Measurements from ENCODE around the gene LENG8. TPM values are rescaled to one million over a fixed set of nuclear protein-coding genes. Genes with fewer than 3 reads are reported as not detected.
"Not testable (repeated sequence)": the region's sequence is repeated elsewhere in the genome, so short reads cannot be mapped to it uniquely, and the experiment has no call there.

The LENG8 gene
- total and polyA plus RNA-seq, 4 donors, result 39.4 to 336 (median 220) TPM

DNA sequence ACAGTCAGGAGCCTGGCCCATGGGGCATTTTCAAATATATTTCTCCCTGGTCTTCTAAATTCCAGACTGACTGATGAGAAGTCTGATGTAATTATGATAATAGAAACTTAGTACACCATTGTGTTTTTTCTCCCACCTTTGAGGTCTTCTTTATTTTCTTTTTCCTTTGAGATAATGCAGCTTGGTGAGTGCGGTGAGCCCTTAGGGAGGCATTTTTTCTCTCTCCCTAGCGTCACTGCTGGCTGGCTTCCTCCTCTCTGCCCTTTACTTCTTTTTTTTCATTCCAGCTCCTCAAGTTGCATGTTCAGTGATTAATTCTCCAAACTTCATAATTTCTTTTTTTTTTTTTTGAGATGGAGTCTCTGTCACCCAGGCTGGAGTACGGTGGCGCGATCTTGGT, 36.9 kb downstream of the LENG8 start:
- H3K36me3 ChIP-seq (ENCODE audit: control insufficient read depth in 1 of 2, insufficient read depth in 2 of 2, low read length in 1 of 2), result no peaks in the 10 kb centered on the region
- ATAC-seq (ENCODE audit: low FRiP score) (no peak), DNase-seq (no peak)
- H3K27me3 ChIP-seq (ENCODE audit: control insufficient read depth in 1 of 2, insufficient read depth in 2 of 2, low read length in 1 of 2), result peaks cover 0 to 3% of the 10 kb centered on the region in 2 donors
- no peak overlapping the region for H3K27ac ChIP-seq (ENCODE audit: low read depth in 1 of 2, low read length in 2 of 2)
- no peaks in the 10 kb centered on the region for H3K9me3 ChIP-seq (ENCODE audit: control insufficient read depth, low read length)
- intact Hi-C loops (cut with DNase I), result no loop called here
- H3K4me1 ChIP-seq (ENCODE audit: control insufficient read depth in 1 of 2, insufficient read depth in 2 of 2, low read length in 2 of 2), result no peaks in the 10 kb centered on the region
- no peak overlapping the region for H3K4me3 ChIP-seq (ENCODE audit: low read length in 2 of 2)
- WGBS, 2 donors, result 6 to 57% methylated on average over 2 to 5 of the region's 5 CpGs

DNA sequence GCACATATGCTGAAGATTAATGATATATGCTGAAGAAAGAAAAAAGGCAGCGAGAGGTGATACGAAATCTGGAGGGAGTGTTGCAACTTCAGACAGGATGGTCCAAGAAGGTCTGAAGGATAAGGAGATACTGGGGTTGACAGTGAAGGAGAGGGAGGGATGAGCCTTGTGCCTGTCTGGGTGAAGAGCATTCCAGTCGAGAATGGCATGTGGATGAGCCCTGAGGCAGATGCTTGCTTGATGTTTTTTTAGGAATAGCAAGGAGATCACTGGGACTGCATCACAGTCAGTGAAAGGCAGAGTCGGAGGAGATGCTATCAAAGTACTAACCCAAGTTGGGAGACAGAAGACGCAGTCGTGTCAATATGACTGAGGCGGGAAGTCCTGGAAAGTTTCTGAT, 40.3 kb downstream of the LENG8 start:
- H3K36me3 ChIP-seq (ENCODE audit: control insufficient read depth in 1 of 2, insufficient read depth in 2 of 2, low read length in 1 of 2), result no peaks in the 10 kb centered on the region
- ATAC-seq (ENCODE audit: low FRiP score) (no peak), DNase-seq (no peak)
- H3K27ac ChIP-seq (ENCODE audit: low read depth in 1 of 2, low read length in 2 of 2), result no peak overlapping the region
- H3K4me1 ChIP-seq (ENCODE audit: control insufficient read depth in 1 of 2, insufficient read depth in 2 of 2, low read length in 2 of 2), result no peaks in the 10 kb centered on the region
- peaks cover 0 to 1% of the 10 kb centered on the region in 2 donors for H3K27me3 ChIP-seq (ENCODE audit: control insufficient read depth in 1 of 2, insufficient read depth in 2 of 2, low read length in 1 of 2)
- no peak overlapping the region for H3K4me3 ChIP-seq (ENCODE audit: low read length in 2 of 2)
- intact Hi-C loops (cut with DNase I), result no loop called here
- 64 to 66% methylated on average over 7 of the region's 7 CpGs for WGBS, 2 donors
- H3K9me3 ChIP-seq (ENCODE audit: control insufficient read depth, low read length), result no peaks in the 10 kb centered on the region

DNA sequence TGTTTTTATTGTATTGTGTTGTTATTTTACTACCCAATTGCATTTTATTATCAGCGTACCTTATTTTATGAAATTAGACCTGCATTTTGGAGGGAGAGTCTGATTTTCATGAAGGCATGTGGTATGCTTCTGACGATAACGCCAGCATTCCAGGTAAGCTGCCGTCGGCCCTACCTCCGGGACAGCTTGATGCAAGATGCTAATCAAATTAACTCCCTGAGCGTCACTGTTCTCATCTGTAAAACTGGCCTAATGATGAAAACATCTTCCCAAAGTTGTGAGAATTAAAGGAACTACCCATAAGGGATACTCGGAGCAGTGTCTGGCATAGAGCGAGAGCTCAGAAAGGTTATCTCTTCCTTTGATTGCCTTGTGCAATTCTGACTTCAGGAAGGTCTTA, 40.8 kb downstream of the LENG8 start:
- no peaks in the 10 kb centered on the region for H3K9me3 ChIP-seq (ENCODE audit: control insufficient read depth, low read length)
- H3K27ac ChIP-seq (ENCODE audit: low read depth in 1 of 2, low read length in 2 of 2), result no peak overlapping the region
- DNase-seq (no peak), ATAC-seq (ENCODE audit: low FRiP score) (no peak)
- no peak overlapping the region for H3K4me3 ChIP-seq (ENCODE audit: low read length in 2 of 2)
- no peaks in the 10 kb centered on the region for H3K4me1 ChIP-seq (ENCODE audit: control insufficient read depth in 1 of 2, insufficient read depth in 2 of 2, low read length in 2 of 2)
- 67 to 71% methylated on average over 9 of the region's 9 CpGs for WGBS, 2 donors
- no peaks in the 10 kb centered on the region for H3K36me3 ChIP-seq (ENCODE audit: control insufficient read depth in 1 of 2, insufficient read depth in 2 of 2, low read length in 1 of 2)
- intact Hi-C loops (cut with DNase I), result no loop called here
- H3K27me3 ChIP-seq (ENCODE audit: control insufficient read depth in 1 of 2, insufficient read depth in 2 of 2, low read length in 1 of 2), result no peaks in the 10 kb centered on the region

DNA sequence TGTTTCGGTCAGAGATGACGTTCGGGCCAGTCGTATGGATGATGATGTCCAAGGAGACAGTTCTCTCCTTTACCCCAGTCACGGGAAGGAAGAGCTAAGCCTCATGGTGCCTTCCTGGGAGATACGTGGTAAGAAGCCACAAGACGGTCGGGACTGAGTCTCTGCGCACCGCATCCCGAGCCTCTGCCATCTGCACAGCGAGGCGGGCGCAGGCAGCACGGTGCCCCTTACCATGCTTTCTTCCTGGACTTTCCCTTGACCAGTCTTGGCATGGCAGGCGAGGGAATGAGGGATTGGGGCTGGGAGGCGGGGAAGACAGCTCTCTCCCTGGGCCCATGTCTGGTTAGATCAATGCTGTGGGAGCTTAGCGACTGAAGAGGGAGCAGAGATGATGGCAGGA, 43.6 kb downstream of the LENG8 start:
- DNase-seq (no peak), ATAC-seq (ENCODE audit: low FRiP score) (no peak)
- 84 to 86% methylated on average over 16 to 18 of the region's 18 CpGs for WGBS, 2 donors
- H3K4me1 ChIP-seq (ENCODE audit: control insufficient read depth in 1 of 2, insufficient read depth in 2 of 2, low read length in 2 of 2), result no peaks in the 10 kb centered on the region
- H3K4me3 ChIP-seq (ENCODE audit: low read length in 2 of 2), result no peak overlapping the region
- no peaks in the 10 kb centered on the region for H3K9me3 ChIP-seq (ENCODE audit: control insufficient read depth, low read length)
- H3K27me3 ChIP-seq (ENCODE audit: control insufficient read depth in 1 of 2, insufficient read depth in 2 of 2, low read length in 1 of 2), result no peaks in the 10 kb centered on the region
- no peaks in the 10 kb centered on the region for H3K36me3 ChIP-seq (ENCODE audit: control insufficient read depth in 1 of 2, insufficient read depth in 2 of 2, low read length in 1 of 2)
- no peak overlapping the region for H3K27ac ChIP-seq (ENCODE audit: low read depth in 1 of 2, low read length in 2 of 2)
- intact Hi-C loops (cut with DNase I), result no loop called here

DNA sequence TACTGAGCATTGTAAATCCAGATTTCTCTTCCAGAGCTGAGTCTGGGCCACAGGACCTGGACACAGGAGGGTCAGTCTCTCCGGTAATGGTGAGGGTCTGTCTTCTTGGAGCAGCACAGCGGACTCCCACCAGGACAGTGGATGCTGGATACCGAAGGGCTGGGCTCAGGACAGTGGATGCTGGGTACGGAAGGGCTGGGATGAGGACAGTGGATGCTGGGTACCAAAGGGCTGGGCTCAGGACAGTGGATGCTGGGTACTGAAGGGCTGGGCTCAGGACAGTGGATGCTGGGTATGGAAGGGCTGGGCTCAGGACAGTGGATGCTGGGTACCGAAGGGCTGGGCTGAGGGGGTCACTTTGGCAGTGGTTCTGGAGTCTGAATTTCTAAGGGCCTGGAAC, 44.1 kb downstream of the LENG8 start:
- H3K9me3 ChIP-seq (ENCODE audit: control insufficient read depth, low read length); ATAC-seq (ENCODE audit: low FRiP score); H3K27ac ChIP-seq (ENCODE audit: low read depth in 1 of 2, low read length in 2 of 2); H3K4me3 ChIP-seq (ENCODE audit: low read length in 2 of 2); H3K27me3 ChIP-seq (ENCODE audit: control insufficient read depth in 1 of 2, insufficient read depth in 2 of 2, low read length in 1 of 2); DNase-seq; intact Hi-C loops (cut with DNase I); H3K4me1 ChIP-seq (ENCODE audit: control insufficient read depth in 1 of 2, insufficient read depth in 2 of 2, low read length in 2 of 2); H3K36me3 ChIP-seq (ENCODE audit: control insufficient read depth in 1 of 2, insufficient read depth in 2 of 2, low read length in 1 of 2): not testable (repeated sequence)
- 77 to 81% methylated on average over 5 of the region's 5 CpGs for WGBS, 2 donors

DNA sequence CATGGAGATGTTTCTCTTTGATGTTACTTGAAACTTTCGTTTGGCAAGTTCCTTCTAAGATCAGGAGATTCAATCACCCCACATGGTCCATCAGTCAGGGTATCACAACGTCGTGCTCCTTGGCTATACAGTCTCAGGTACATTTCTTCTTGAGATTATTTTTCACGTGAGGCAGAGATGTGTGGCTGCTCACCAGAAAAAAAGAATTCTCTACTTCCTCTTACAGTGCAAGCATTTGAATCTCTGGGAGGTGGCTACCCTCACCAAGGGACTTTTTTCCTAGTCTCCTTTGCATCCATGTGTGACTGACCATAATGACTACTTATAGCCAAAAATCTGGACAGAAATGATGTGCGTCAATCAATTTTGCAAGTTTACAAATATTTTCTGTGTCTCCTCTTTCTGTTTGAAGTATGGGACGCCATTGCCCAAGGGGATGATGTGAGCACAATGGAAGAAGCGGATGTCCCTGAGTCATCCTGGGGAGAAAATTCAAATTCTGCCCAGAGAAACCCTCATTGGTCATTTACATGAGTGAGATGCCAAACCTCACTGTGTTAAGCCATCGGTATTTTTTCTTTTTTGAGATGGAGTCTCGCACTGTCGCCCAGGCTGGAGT, 45.1 kb downstream of the LENG8 start:
- no peak for ATAC-seq (ENCODE audit: low FRiP score)
- intact Hi-C loops (cut with DNase I), result no loop called here
- 74 to 75% methylated on average over 10 of the region's 10 CpGs for WGBS, 2 donors

DNA sequence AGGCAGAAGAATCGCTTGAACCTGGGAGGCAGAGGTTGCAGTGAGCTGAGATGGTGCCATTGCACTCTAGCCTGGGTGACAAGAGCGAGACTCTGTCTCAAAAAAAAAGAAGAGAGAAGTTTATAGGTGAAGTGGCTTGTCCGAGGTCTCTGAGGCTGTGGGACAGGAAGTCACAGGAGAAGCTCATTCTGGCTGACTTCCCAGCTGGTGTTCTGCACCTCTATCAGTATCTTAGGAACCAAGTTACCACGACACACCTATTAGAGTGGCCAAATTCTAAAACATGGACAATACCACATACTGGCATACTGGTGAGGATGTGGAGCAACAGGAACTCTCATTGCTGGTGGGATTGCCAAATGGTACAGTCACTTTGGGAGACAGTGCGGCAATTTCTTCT, 46.3 kb downstream of the LENG8 start:
- H3K36me3 ChIP-seq (ENCODE audit: control insufficient read depth in 1 of 2, insufficient read depth in 2 of 2, low read length in 1 of 2); ATAC-seq (ENCODE audit: low FRiP score); H3K4me1 ChIP-seq (ENCODE audit: control insufficient read depth in 1 of 2, insufficient read depth in 2 of 2, low read length in 2 of 2); H3K27me3 ChIP-seq (ENCODE audit: control insufficient read depth in 1 of 2, insufficient read depth in 2 of 2, low read length in 1 of 2); DNase-seq; H3K9me3 ChIP-seq (ENCODE audit: control insufficient read depth, low read length); H3K4me3 ChIP-seq (ENCODE audit: low read length in 2 of 2); H3K27ac ChIP-seq (ENCODE audit: low read depth in 1 of 2, low read length in 2 of 2); intact Hi-C loops (cut with DNase I): not testable (repeated sequence)
- 75 to 83% methylated on average over 5 of the region's 5 CpGs for WGBS, 2 donors

More for the DNA sequence above, 45.1 kb downstream of the LENG8 start:
- Histone ChIP-seq H3K9me3 (ENCODE audit: control insufficient read depth, low read length) (no peaks in the 10 kb centered on the region), H3K36me3 (ENCODE audit: control insufficient read depth in 1 of 2, insufficient read depth in 2 of 2, low read length in 1 of 2) (no peaks in the 10 kb centered on the region), H3K27ac (ENCODE audit: low read depth in 1 of 2, low read length in 2 of 2) (no peak overlapping the region), H3K4me3 (ENCODE audit: low read length in 2 of 2) (no peak overlapping the region), H3K4me1 (ENCODE audit: control insufficient read depth in 1 of 2, insufficient read depth in 2 of 2, low read length in 2 of 2) (no peaks in the 10 kb centered on the region), H3K27me3 (ENCODE audit: control insufficient read depth in 1 of 2, insufficient read depth in 2 of 2, low read length in 1 of 2) (no peaks in the 10 kb centered on the region)
- DNase-seq, result no peak

DNA sequence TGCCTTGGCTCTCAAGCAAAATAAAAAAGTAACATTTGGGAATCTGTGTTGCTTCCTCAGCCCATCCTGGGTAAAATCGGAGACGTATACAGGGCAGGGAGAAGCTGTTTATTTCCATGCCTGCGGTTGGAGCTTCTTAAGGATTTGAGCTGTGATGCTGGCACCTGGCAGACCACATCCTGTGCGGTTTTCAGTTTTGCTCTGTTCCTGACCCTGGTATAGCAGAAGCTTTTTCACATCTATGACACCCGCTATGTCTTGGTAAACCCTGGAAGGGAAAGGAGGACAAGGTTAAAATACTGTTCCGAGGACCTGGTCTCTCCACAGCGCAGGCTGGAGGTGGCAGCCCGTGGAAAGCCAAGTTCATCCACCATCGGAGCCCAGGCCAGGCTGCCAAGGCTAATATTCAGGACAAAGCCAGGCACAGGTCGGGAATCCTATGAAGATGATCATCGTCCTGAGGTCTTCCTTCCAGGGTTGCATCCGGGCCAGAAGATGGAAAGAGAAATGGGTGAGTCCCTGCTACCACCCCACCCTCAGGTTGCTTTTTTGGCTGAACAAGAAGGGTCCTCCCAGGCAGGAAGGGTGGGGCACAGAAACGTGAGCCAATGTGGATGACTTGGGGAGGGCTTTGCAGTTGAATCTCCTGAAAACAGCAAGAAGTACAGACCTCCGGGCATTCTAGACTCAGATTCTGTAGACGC, 48.9 kb downstream of the LENG8 start:
- H3K4me1 ChIP-seq (ENCODE audit: control insufficient read depth in 1 of 2, insufficient read depth in 2 of 2, low read length in 2 of 2); ATAC-seq (ENCODE audit: low FRiP score); H3K36me3 ChIP-seq (ENCODE audit: control insufficient read depth in 1 of 2, insufficient read depth in 2 of 2, low read length in 1 of 2); DNase-seq; H3K27me3 ChIP-seq (ENCODE audit: control insufficient read depth in 1 of 2, insufficient read depth in 2 of 2, low read length in 1 of 2); intact Hi-C loops (cut with DNase I); H3K9me3 ChIP-seq (ENCODE audit: control insufficient read depth, low read length); H3K27ac ChIP-seq (ENCODE audit: low read depth in 1 of 2, low read length in 2 of 2); H3K4me3 ChIP-seq (ENCODE audit: low read length in 2 of 2): not testable (repeated sequence)
- 73 to 79% methylated on average over 9 of the region's 15 CpGs for WGBS, 2 donors

DNA sequence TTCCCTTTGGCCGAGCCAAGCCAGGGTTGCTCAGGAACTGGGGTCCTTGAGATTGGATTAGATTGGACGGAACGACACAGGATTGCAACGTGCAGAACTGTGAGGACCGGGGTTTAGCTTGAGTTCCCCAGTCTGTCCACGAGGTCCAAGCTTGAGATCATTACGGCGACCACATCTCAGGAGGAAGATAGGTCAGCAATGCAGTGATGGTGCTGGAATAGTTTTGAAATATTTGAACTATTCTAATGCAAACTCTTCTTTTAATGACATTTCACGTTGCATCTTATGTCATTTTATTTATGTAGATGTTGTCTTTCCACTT, 49.4 kb downstream of the LENG8 start:
- H3K27me3 ChIP-seq (ENCODE audit: control insufficient read depth in 1 of 2, insufficient read depth in 2 of 2, low read length in 1 of 2); H3K27ac ChIP-seq (ENCODE audit: low read depth in 1 of 2, low read length in 2 of 2); ATAC-seq (ENCODE audit: low FRiP score); H3K9me3 ChIP-seq (ENCODE audit: control insufficient read depth, low read length); intact Hi-C loops (cut with DNase I); DNase-seq; H3K4me3 ChIP-seq (ENCODE audit: low read length in 2 of 2); H3K4me1 ChIP-seq (ENCODE audit: control insufficient read depth in 1 of 2, insufficient read depth in 2 of 2, low read length in 2 of 2); H3K36me3 ChIP-seq (ENCODE audit: control insufficient read depth in 1 of 2, insufficient read depth in 2 of 2, low read length in 1 of 2): not testable (repeated sequence)
- 78 to 79% methylated on average over 9 of the region's 9 CpGs for WGBS, 2 donors
